Sigmoid colon (tissue), 4 donors: ENCODE results near the gene PCID2.

Experiments
- POLR2AphosphoS5 ChIP-seq, 4 donors: sonication (generic); formaldehyde crosslinking; IDR thresholded peaks; one replicate each; pipeline ENCODE4 v1.6.1; 2017; ENCODE audit warnings: antibody characterized with exemption in 4 of 4
- TF ChIP-seq, protein P1 (sequence below), 4 experiments: fragments of 450-650 bp in 3 of 4; fragments of 200-600 bp in 1 of 4; IDR thresholded peaks; one replicate each; pipeline ENCODE4 v1.5.1; 2016 to 2019; ENCODE audit warnings: antibody characterized with exemption in 4 of 4, mild to moderate bottlenecking in 3 of 4, moderate library complexity in 2 of 4

DNA sequence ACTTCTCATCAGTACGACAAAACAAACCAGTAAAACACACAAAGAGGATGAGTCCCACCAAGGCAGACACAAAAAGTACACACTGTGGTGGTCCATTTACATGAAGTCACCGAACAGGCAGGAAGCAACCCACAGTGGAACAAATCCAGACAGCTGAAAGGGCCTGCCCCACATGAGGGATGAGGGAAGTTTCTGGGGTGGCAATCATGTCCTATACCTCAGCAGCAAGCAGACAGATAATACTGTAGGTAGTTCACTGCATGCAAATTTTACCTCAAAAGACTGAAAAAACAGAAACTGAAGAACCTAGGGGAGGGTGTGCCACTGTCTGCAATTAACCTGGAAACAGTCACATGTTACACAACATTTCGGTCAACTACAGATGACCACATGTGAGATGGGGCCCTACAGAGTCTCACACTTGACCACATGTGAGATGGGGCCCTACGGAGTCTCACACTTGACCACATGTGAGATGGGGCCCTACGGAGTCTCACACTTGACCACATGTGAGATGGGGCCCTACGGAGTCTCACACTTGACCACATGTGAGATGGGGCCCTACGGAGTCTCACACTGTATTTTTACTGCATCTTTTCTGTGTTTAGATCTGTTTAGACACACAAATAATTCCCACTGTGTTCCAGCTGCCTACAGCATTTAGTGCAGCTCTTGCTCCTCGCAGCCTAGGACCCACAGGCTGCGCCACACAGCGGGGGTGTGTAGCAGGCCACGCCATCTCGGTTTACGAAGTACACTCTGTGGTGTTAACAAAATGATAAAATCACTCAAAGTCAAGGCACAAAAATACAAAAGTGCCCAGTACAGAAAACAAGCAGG is 22.2 kb downstream of the PCID2 start:
- TF ChIP-seq, protein P1, sequence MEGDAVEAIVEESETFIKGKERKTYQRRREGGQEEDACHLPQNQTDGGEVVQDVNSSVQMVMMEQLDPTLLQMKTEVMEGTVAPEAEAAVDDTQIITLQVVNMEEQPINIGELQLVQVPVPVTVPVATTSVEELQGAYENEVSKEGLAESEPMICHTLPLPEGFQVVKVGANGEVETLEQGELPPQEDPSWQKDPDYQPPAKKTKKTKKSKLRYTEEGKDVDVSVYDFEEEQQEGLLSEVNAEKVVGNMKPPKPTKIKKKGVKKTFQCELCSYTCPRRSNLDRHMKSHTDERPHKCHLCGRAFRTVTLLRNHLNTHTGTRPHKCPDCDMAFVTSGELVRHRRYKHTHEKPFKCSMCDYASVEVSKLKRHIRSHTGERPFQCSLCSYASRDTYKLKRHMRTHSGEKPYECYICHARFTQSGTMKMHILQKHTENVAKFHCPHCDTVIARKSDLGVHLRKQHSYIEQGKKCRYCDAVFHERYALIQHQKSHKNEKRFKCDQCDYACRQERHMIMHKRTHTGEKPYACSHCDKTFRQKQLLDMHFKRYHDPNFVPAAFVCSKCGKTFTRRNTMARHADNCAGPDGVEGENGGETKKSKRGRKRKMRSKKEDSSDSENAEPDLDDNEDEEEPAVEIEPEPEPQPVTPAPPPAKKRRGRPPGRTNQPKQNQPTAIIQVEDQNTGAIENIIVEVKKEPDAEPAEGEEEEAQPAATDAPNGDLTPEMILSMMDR (IDR thresholded peaks at IDR 0.05) = no peak
- no peak for TF ChIP-seq POLR2AphosphoS5 (IDR thresholded peaks at IDR 0.05)
